ENCODE results near the gene PIANP. TPM values are rescaled to one million over a fixed set of nuclear protein-coding genes. Genes with fewer than 3 reads are reported as not detected.

Gene PIANP
- total RNA-seq, 1 donor from 2014 or later, result 3.6 TPM

GRCh38 chr12:6701078-6701768, 608 bp upstream of the PIANP start:
- H3K27ac Mint-ChIP-seq (ENCODE audit: unreplicated experiment), result no peak overlapping the region
- H3K36me3 Mint-ChIP-seq (ENCODE audit: low read depth, unreplicated experiment), result no peaks in the 10 kb centered on the region
- DNase-seq (ENCODE audit: low read depth), result no peak
- no peak overlapping the region for H3K27ac ChIP-seq (ENCODE audit: low read depth, low read length)
- H3K4me3 Mint-ChIP-seq (ENCODE audit: unreplicated experiment), result peak overlapping the region; percentile 85
- H3K4me1 Mint-ChIP-seq (ENCODE audit: low read depth, unreplicated experiment), result peaks cover 14% of the 10 kb centered on the region
- no peak for FAIRE-seq
- peak overlapping the region; percentile 86 for H3K4me2 ChIP-seq (ENCODE audit: low read length)
- no peaks in the 10 kb centered on the region for H3K36me3 ChIP-seq (ENCODE audit: insufficient read depth, low read length)
- TF ChIP-seq CTCF (IDR thresholded peaks at IDR 0.05; ENCODE audit: insufficient read depth, low read depth, low read length) (no peak), EZH2 (IDR thresholded peaks at IDR 0.05; ENCODE audit: insufficient read depth, low read length) (no peak)
- H3K4me3 ChIP-seq (ENCODE audit: insufficient read depth, low read depth, low read length), result peak overlapping the region; percentile 43
- peaks cover 5% of the 10 kb centered on the region for H3K4me1 ChIP-seq (ENCODE audit: insufficient read depth, low read length)
- H4K20me1 ChIP-seq (ENCODE audit: insufficient read depth, low read length), result no peaks in the 10 kb centered on the region
- peaks cover 36% of the 10 kb centered on the region for H3K27me3 Mint-ChIP-seq (ENCODE audit: low read depth, unreplicated experiment)
- peak overlapping the region; percentile 54 for H3K9ac ChIP-seq (ENCODE audit: low read length)
- no peaks in the 10 kb centered on the region for H3K9me3 ChIP-seq (ENCODE audit: insufficient read depth, low read depth, low read length)
- no peaks in the 10 kb centered on the region for H3K9me3 Mint-ChIP-seq (ENCODE audit: unreplicated experiment)
- no peaks in the 10 kb centered on the region for H3K79me2 ChIP-seq (ENCODE audit: insufficient read depth, low read length)
- H3K27me3 ChIP-seq (ENCODE audit: insufficient read depth, low read length), result peaks cover 28% of the 10 kb centered on the region
- H2AFZ ChIP-seq (ENCODE audit: low read depth, low read length), result peak overlapping the region; percentile 70

- H3K4me3 ChIP-seq (ENCODE audit: insufficient read depth, low read depth, low read length), result peak overlapping the region; percentile 57
- H3K4me1 Mint-ChIP-seq (ENCODE audit: low read depth, unreplicated experiment), result peaks cover 20% of the 10 kb centered on the region
- H3K27me3 Mint-ChIP-seq (ENCODE audit: low read depth, unreplicated experiment), result peaks cover 38% of the 10 kb centered on the region
- TF ChIP-seq EZH2 (IDR thresholded peaks at IDR 0.05; ENCODE audit: insufficient read depth, low read length) (no peak), CTCF (IDR thresholded peaks at IDR 0.05; ENCODE audit: insufficient read depth, low read depth, low read length) (no peak)
- H3K36me3 Mint-ChIP-seq (ENCODE audit: low read depth, unreplicated experiment), result no peaks in the 10 kb centered on the region
- no peak overlapping the region for H3K27ac Mint-ChIP-seq (ENCODE audit: unreplicated experiment)
- peak overlapping the region; percentile 84 for H3K4me3 Mint-ChIP-seq (ENCODE audit: unreplicated experiment)
- no peaks in the 10 kb centered on the region for H3K79me2 ChIP-seq (ENCODE audit: insufficient read depth, low read length)
- H3K27ac ChIP-seq (ENCODE audit: low read depth, low read length), result no peak overlapping the region
- peak overlapping the region; percentile 67 for H3K9ac ChIP-seq (ENCODE audit: low read length)
- peaks cover 28% of the 10 kb centered on the region for H3K27me3 ChIP-seq (ENCODE audit: insufficient read depth, low read length)
- peak overlapping the region; percentile 77 for H2AFZ ChIP-seq (ENCODE audit: low read depth, low read length)
- no peaks in the 10 kb centered on the region for H4K20me1 ChIP-seq (ENCODE audit: insufficient read depth, low read length)
- H3K36me3 ChIP-seq (ENCODE audit: insufficient read depth, low read length), result no peaks in the 10 kb centered on the region
- H3K4me1 ChIP-seq (ENCODE audit: insufficient read depth, low read length), result peaks cover 5% of the 10 kb centered on the region
- DNase-seq (ENCODE audit: low read depth) (no peak), FAIRE-seq (no peak)
- H3K9me3 Mint-ChIP-seq (ENCODE audit: unreplicated experiment), result no peaks in the 10 kb centered on the region
- H3K4me2 ChIP-seq (ENCODE audit: low read length), result peak overlapping the region; percentile 86
- no peaks in the 10 kb centered on the region for H3K9me3 ChIP-seq (ENCODE audit: insufficient read depth, low read depth, low read length)
Observed at GRCh38 chr12:6699989-6700645, 498 bp downstream of the PIANP start.
